GM12864 (cell line): Measurements from ENCODE around the gene ARHGEF6.

Experiments
- DNase-seq: peaks from one replicate; pipeline ENCODE4 v3.0.0-alpha.2; 2011; ENCODE audit warnings: low read depth
- H3K4me3 ChIP-seq: 2 replicates; pipeline ENCODE4 v1.5.1; 2011; ENCODE audit warnings: mild to moderate bottlenecking, low read depth, low read length, control low read depth
- CTCF ChIP-seq: IDR thresholded peaks from 2 replicates; pipeline ENCODE4 v1.5.1; 2011; ENCODE audit warnings: low read depth, mild to moderate bottlenecking, moderate library complexity, low read length, control low read depth, inconsistent platforms; ENCODE audit errors: missing control alignments

Gene ARHGEF6

GRCh38 chrX:136650811-136651210 is 129.9 kb downstream of the ARHGEF6 start:
- no peak overlapping the region for H3K4me3 ChIP-seq
- TF ChIP-seq CTCF: no peak
- no peak for DNase-seq

- TF ChIP-seq CTCF: no peak
- no peak for DNase-seq
- H3K4me3 ChIP-seq: no peak within 1 kb of the TSS
Observed at GRCh38 chrX:136647677-136648360, 132.9 kb downstream of the ARHGEF6 start, which contains the start of gene CD40LG. CD40LG (plus strand) TSS chrX:136648158; CDS start chrX:136648249, 91 bp downstream.

- TF ChIP-seq CTCF: no peak
- no peak for DNase-seq
- H3K4me3 ChIP-seq: no peak overlapping the region
Observed at GRCh38 chrX:136646602-136647239, 134.0 kb downstream of the ARHGEF6 start.

- no peak for TF ChIP-seq CTCF
- H3K4me3 ChIP-seq: no peak overlapping the region
- DNase-seq: no peak
Observed at GRCh38 chrX:136643243-136643642, 137.5 kb downstream of the ARHGEF6 start.

- no peak for TF ChIP-seq CTCF
- DNase-seq: no peak
- H3K4me3 ChIP-seq: no peak overlapping the region
Observed at GRCh38 chrX:136639506-136640176, 141.1 kb downstream of the ARHGEF6 start.

GRCh38 chrX:136636121-136636520 is 144.6 kb downstream of the ARHGEF6 start:
- TF ChIP-seq CTCF: no peak
- no peak for DNase-seq
- H3K4me3 ChIP-seq: no peak overlapping the region
